K562 (cell line): Measurements from ENCODE around the gene ANXA9. TPM values are rescaled to one million over a fixed set of nuclear protein-coding genes. Genes with fewer than 3 reads are reported as not detected.

Experiments
- ATF1 ChIP-seq, 2 experiments: fragments of 450-650 bp in 1 of 2; IDR thresholded peaks; 2 replicates each; pipeline ENCODE4 v1.6.1; 2016; ENCODE audit warnings: missing compliant biosample characterization in 1 of 2, missing genetic modification characterization in 1 of 2
- HDGF ChIP-seq: fragments of 450-650 bp; IDR thresholded peaks from 2 replicates; pipeline ENCODE4 v1.6.1; 2016
- SMAD3 ChIP-seq: fragments of 450-650 bp; formaldehyde crosslinking; conservative IDR thresholded peaks from 2 replicates; pipeline ENCODE4 v1.4.0; 2020; ENCODE audit warnings: mild to moderate bottlenecking
- STAG1 ChIP-seq: sonication (generic); formaldehyde crosslinking; IDR thresholded peaks from 2 replicates; pipeline ENCODE4 v1.5.0; 2020; ENCODE audit warnings: missing genetic modification reagents, borderline replicate concordance
- ZNF174 ChIP-seq: fragments of 250-450 bp; sonication (Bioruptor Pico); IDR thresholded peaks from 2 replicates; pipeline ENCODE4 v1.4.0; 2020; ENCODE audit warnings: mild to moderate bottlenecking
- polyA plus RNA-seq, 8 experiments: library from polyadenylated mRNA; depleted of rRNA in 4 of 8; stranded (reverse) in 5 of 8; unstranded in 3 of 8; fragments of >200 nt; fragmentation: Nextera tagmentation in 2 of 8; fragmentation: Illumina TruSeq in 1 of 8; extraction: Ambion mirVana in 2 of 8; extraction: Trizol in 1 of 8; gene quantifications; 2 replicates each; pipeline versions ENCODE4 v1.2.1 to v1.2.3, GENCODE V29; 2011 to 2014; ENCODE audit warnings: inconsistent platforms in 1 of 8, missing spikeins in 1 of 8
- total RNA-seq, 7 experiments: library from RNA; depleted of rRNA in 6 of 7; stranded (reverse); fragments of >200 nt in 6 of 7; fragmentation: Illumina TruSeq in 2 of 7; extraction: Trizol in 2 of 7; gene quantifications; 2 replicates each; pipeline versions ENCODE4 v1.2.1 to v1.2.3, GENCODE V29; 2011 to 2021; ENCODE audit warnings: low replicate concordance in 1 of 7
- TF ChIP-seq, protein P1 (sequence below): fragments of 450-650 bp; IDR thresholded peaks from 2 replicates; pipeline ENCODE4 v1.6.1; 2016; ENCODE audit warnings: low read depth
- TF ChIP-seq, protein P2 (sequence below): sonication (generic); formaldehyde crosslinking; IDR thresholded peaks from 2 replicates; pipeline ENCODE4 v1.9.0; 2022; ENCODE audit warnings: mild to moderate bottlenecking, missing genetic modification reagents
- TF ChIP-seq, protein P3 (sequence below): sonication (generic); formaldehyde crosslinking; IDR thresholded peaks from 2 replicates; pipeline ENCODE4 v1.4.0; 2020; ENCODE audit warnings: mild to moderate bottlenecking, missing genetic modification reagents
- TF ChIP-seq, protein P4 (sequence below): fragments of 450-650 bp; IDR thresholded peaks from one replicate; pipeline ENCODE4 v1.6.1; 2018; ENCODE audit warnings: mild to moderate bottlenecking, moderate library complexity; ENCODE audit not compliant: partially characterized antibody
- TF ChIP-seq, protein P5 (sequence below): sonication (generic); formaldehyde crosslinking; IDR thresholded peaks from 2 replicates; pipeline ENCODE4 v1.8.1; 2022; ENCODE audit warnings: missing genetic modification reagents
- TF ChIP-seq, protein P6 (sequence below): fragments of 450-650 bp; formaldehyde crosslinking; IDR thresholded peaks from 2 replicates; pipeline ENCODE4 v1.4.0; 2020; ENCODE audit warnings: mild to moderate bottlenecking

Gene ANXA9
- total and polyA plus RNA-seq, 9 of the 15 experiments (the other 6 are each of a cell fraction or from before 2014, with no cell fraction given), result 0.24 to 1.6 (median 0.57) TPM

DNA sequence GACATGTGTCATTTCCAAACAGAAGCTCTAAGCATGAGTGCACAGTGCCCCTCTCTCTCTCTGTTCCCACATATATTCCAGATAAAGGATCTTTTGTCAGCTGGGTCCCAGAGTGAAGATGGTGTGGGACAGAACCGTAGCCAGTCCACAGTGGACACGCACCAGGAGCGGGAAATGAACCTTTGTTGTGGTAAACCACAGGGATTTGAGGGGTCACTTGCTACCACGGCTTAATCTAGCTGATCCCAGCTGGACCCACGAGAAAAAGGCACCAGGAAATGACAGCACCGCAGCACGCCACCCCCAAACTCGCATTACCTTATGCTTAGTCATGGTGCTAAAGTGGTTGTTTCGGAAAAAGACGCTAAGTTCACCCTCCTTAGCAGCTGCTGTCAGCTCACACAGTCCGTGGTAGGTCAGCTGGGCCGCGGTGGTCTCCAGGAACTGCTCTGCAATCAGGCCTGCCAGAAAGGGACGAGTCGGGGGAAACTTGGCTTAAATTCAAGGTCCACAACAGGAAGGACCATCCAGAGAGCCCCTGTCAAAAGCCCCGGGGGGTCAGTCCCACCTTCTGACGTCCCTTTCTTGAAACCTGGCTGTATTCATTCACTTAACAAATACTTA, 17.1 kb downstream of the ANXA9 start (continued):
- TF ChIP-seq, protein P1, sequence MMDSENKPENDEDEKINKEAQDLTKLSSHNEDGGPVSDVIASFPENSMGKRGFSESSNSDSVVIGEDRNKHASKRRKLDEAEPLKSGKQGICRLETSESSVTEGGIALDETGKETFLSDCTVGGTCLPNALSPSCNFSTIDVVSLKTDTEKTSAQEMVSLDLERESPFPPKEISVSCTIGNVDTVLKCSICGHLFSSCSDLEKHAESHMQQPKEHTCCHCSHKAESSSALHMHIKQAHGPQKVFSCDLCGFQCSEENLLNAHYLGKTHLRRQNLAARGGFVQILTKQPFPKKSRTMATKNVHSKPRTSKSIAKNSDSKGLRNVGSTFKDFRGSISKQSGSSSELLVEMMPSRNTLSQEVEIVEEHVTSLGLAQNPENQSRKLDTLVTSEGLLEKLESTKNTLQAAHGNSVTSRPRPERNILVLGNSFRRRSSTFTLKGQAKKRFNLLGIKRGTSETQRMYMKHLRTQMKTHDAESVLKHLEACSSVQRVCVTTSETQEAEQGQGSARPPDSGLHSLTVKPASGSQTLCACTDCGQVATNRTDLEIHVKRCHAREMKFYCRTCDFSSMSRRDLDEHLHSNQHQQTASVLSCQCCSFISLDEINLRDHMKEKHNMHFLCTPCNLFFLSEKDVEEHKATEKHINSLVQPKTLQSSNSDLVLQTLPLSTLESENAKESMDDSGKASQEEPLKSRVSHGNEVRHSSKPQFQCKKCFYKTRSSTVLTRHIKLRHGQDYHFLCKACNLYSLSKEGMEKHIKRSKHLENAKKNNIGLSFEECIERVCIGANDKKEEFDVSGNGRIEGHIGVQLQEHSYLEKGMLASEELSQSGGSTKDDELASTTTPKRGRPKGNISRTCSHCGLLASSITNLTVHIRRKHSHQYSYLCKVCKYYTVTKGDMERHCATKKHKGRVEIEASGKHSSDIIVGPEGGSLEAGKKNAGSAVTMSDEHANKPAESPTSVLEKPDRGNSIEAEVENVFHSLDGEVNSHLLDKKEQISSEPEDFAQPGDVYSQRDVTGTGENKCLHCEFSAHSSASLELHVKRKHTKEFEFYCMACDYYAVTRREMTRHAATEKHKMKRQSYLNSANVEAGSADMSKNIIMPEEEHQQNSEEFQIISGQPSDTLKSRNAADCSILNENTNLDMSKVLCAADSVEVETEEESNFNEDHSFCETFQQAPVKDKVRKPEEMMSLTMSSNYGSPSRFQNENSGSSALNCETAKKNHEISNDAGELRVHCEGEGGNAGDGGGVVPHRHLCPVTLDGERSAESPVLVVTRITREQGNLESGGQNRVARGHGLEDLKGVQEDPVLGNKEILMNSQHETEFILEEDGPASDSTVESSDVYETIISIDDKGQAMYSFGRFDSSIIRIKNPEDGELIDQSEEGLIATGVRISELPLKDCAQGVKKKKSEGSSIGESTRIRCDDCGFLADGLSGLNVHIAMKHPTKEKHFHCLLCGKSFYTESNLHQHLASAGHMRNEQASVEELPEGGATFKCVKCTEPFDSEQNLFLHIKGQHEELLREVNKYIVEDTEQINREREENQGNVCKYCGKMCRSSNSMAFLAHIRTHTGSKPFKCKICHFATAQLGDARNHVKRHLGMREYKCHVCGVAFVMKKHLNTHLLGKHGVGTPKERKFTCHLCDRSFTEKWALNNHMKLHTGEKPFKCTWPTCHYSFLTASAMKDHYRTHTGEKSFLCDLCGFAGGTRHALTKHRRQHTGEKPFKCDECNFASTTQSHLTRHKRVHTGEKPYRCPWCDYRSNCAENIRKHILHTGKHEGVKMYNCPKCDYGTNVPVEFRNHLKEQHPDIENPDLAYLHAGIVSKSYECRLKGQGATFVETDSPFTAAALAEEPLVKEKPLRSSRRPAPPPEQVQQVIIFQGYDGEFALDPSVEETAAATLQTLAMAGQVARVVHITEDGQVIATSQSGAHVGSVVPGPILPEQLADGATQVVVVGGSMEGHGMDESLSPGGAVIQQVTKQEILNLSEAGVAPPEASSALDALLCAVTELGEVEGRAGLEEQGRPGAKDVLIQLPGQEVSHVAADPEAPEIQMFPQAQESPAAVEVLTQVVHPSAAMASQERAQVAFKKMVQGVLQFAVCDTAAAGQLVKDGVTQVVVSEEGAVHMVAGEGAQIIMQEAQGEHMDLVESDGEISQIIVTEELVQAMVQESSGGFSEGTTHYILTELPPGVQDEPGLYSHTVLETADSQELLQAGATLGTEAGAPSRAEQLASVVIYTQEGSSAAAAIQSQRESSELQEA, result no peak
- TF ChIP-seq, protein P2, sequence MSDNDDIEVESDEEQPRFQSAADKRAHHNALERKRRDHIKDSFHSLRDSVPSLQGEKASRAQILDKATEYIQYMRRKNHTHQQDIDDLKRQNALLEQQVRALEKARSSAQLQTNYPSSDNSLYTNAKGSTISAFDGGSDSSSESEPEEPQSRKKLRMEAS (CRISPR knock-in tag), result peak; percentile 25
- TF ChIP-seq, protein P3, sequence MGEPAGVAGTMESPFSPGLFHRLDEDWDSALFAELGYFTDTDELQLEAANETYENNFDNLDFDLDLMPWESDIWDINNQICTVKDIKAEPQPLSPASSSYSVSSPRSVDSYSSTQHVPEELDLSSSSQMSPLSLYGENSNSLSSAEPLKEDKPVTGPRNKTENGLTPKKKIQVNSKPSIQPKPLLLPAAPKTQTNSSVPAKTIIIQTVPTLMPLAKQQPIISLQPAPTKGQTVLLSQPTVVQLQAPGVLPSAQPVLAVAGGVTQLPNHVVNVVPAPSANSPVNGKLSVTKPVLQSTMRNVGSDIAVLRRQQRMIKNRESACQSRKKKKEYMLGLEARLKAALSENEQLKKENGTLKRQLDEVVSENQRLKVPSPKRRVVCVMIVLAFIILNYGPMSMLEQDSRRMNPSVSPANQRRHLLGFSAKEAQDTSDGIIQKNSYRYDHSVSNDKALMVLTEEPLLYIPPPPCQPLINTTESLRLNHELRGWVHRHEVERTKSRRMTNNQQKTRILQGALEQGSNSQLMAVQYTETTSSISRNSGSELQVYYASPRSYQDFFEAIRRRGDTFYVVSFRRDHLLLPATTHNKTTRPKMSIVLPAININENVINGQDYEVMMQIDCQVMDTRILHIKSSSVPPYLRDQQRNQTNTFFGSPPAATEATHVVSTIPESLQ (CRISPR knock-in tag), result no peak
- TF ChIP-seq ATF1 (CRISPR knock-in tag; IDR thresholded peaks at IDR 0.05) (no peak), ATF1 (tag; IDR thresholded peaks at IDR 0.05) (peak; percentile 70), HDGF (no peak), SMAD3 (CRISPR knock-in tag) (peak; percentile 42; the same call in 1 of the 2 replicates), STAG1 (CRISPR knock-in tag) (no peak), ZNF174 (CRISPR knock-in tag) (no peak)
- TF ChIP-seq, protein P4, sequence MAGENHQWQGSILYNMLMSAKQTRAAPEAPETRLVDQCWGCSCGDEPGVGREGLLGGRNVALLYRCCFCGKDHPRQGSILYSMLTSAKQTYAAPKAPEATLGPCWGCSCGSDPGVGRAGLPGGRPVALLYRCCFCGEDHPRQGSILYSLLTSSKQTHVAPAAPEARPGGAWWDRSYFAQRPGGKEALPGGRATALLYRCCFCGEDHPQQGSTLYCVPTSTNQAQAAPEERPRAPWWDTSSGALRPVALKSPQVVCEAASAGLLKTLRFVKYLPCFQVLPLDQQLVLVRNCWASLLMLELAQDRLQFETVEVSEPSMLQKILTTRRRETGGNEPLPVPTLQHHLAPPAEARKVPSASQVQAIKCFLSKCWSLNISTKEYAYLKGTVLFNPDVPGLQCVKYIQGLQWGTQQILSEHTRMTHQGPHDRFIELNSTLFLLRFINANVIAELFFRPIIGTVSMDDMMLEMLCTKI, result no peak
- TF ChIP-seq, protein P5, sequence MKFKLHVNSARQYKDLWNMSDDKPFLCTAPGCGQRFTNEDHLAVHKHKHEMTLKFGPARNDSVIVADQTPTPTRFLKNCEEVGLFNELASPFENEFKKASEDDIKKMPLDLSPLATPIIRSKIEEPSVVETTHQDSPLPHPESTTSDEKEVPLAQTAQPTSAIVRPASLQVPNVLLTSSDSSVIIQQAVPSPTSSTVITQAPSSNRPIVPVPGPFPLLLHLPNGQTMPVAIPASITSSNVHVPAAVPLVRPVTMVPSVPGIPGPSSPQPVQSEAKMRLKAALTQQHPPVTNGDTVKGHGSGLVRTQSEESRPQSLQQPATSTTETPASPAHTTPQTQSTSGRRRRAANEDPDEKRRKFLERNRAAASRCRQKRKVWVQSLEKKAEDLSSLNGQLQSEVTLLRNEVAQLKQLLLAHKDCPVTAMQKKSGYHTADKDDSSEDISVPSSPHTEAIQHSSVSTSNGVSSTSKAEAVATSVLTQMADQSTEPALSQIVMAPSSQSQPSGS, result no peak
- TF ChIP-seq, protein P6, sequence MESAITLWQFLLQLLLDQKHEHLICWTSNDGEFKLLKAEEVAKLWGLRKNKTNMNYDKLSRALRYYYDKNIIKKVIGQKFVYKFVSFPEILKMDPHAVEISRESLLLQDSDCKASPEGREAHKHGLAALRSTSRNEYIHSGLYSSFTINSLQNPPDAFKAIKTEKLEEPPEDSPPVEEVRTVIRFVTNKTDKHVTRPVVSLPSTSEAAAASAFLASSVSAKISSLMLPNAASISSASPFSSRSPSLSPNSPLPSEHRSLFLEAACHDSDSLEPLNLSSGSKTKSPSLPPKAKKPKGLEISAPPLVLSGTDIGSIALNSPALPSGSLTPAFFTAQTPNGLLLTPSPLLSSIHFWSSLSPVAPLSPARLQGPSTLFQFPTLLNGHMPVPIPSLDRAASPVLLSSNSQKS (CRISPR knock-in tag), result no peak
